Gastroesophageal sphincter (tissue), 3 donors: ENCODE measurements around the gene PSPH.

ENCODE experiments used
- EP300 ChIP-seq: sonication (generic); formaldehyde crosslinking; IDR thresholded peaks from one replicate; pipeline ENCODE4 v1.6.1; 2017; ENCODE audit warnings: antibody characterized with exemption, mild to moderate bottlenecking
- POLR2A ChIP-seq, 2 donors: fragments of 450-650 bp; IDR thresholded peaks; one replicate each; pipeline ENCODE4 v1.6.1; 2017; ENCODE audit warnings: antibody characterized with exemption in 2 of 2, mild to moderate bottlenecking in 2 of 2, moderate library complexity in 1 of 2
- POLR2AphosphoS5 ChIP-seq: sonication (generic); formaldehyde crosslinking; IDR thresholded peaks from one replicate; pipeline ENCODE4 v1.6.1; 2017; ENCODE audit warnings: antibody characterized with exemption
- TF ChIP-seq, protein P1 (sequence below), 4 experiments: fragments of 200-600 bp in 2 of 4; fragments of 450-650 bp in 2 of 4; sonication (generic) in 1 of 4; IDR thresholded peaks; one replicate each; pipeline ENCODE4 v1.5.1; 2017 to 2019; ENCODE audit warnings: antibody characterized with exemption in 4 of 4, mild to moderate bottlenecking in 2 of 4, moderate library complexity in 2 of 4

DNA sequence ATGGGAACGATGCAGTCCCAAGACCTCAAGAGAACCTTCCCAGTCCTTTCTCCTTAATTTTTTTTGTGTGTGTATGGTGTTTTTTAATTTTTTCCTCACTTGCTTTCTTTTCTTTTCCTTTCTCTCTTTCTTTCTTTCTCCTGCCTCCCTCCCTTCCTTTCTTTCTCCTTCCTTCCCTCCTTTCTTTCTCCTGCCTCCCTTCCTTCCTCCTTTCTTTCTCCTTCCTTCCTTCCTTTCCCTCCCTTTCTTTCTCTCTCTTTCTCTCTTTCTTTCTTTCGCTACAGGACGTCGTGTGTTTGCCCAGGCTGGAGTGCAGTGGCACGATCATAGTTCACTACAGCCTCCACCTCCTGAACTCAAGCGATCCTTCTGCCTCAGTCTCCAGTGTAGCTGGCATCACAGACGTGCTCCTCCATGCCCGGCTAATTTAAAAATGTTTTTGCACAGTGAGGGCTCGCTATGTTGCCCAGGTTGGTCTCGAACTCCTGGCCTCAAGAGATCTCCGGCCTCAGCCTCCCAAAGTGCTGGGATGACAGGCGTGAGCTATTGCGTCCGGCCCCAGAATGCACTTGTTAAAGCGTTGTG, 87.6 kb downstream of the PSPH start:
- TF ChIP-seq, protein P1, sequence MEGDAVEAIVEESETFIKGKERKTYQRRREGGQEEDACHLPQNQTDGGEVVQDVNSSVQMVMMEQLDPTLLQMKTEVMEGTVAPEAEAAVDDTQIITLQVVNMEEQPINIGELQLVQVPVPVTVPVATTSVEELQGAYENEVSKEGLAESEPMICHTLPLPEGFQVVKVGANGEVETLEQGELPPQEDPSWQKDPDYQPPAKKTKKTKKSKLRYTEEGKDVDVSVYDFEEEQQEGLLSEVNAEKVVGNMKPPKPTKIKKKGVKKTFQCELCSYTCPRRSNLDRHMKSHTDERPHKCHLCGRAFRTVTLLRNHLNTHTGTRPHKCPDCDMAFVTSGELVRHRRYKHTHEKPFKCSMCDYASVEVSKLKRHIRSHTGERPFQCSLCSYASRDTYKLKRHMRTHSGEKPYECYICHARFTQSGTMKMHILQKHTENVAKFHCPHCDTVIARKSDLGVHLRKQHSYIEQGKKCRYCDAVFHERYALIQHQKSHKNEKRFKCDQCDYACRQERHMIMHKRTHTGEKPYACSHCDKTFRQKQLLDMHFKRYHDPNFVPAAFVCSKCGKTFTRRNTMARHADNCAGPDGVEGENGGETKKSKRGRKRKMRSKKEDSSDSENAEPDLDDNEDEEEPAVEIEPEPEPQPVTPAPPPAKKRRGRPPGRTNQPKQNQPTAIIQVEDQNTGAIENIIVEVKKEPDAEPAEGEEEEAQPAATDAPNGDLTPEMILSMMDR (IDR thresholded peaks at IDR 0.05) = no peak
- TF ChIP-seq POLR2AphosphoS5 (no peak), EP300 (no peak), POLR2A (IDR thresholded peaks at IDR 0.05) (no peak)
